SK-N-SH treated with all-trans-retinoic acid at 6 μM for 48 hours (cell line): ENCODE data around the gene ATOH7.

ENCODE experiments used
- CSDC2 ChIP-seq: fragments of 250-450 bp; sonication (Bioruptor Pico); IDR thresholded peaks from 2 replicates; pipeline ENCODE4 v1.5.0; 2020; ENCODE audit warnings: mild to moderate bottlenecking, moderate library complexity
- GLIS3 ChIP-seq: fragments of 250-450 bp; sonication (Bioruptor Pico); IDR thresholded peaks from 2 replicates; pipeline ENCODE4 v1.5.0; 2020; ENCODE audit warnings: mild to moderate bottlenecking, moderate library complexity
- ISL1 ChIP-seq: fragments of 250-450 bp; sonication (Bioruptor Pico); IDR thresholded peaks from 2 replicates; pipeline ENCODE4 v2.1.2; 2022; ENCODE audit warnings: mild to moderate bottlenecking, moderate library complexity
- PATZ1 ChIP-seq: fragments of 250-450 bp; sonication (Bioruptor Pico); IDR thresholded peaks from 2 replicates; pipeline ENCODE4 v1.8.0; 2020; ENCODE audit warnings: mild to moderate bottlenecking, moderate library complexity, borderline replicate concordance
- RARB ChIP-seq: fragments of 250-450 bp; sonication (Bioruptor Pico); IDR thresholded peaks from 2 replicates; pipeline ENCODE4 v1.8.0; 2021; ENCODE audit warnings: mild to moderate bottlenecking, moderate library complexity
- TCF4 ChIP-seq: fragments of 250-450 bp; sonication (Bioruptor Pico); IDR thresholded peaks from 2 replicates; pipeline ENCODE4 v1.8.0; 2021; ENCODE audit warnings: mild to moderate bottlenecking, moderate library complexity, borderline replicate concordance
- TOX ChIP-seq: fragments of 250-450 bp; sonication (Bioruptor Pico); IDR thresholded peaks from 2 replicates; pipeline ENCODE4 v1.8.0; 2021; ENCODE audit warnings: mild to moderate bottlenecking, moderate library complexity, borderline replicate concordance
- ZFP3 ChIP-seq: fragments of 250-450 bp; sonication (Bioruptor Pico); IDR thresholded peaks from 2 replicates; pipeline ENCODE4 v1.5.0; 2020; ENCODE audit warnings: mild to moderate bottlenecking, moderate library complexity
- ZFP30 ChIP-seq: fragments of 450-650 bp; formaldehyde crosslinking; IDR thresholded peaks from 2 replicates; pipeline ENCODE4 v1.5.0; 2022; ENCODE audit warnings: mild to moderate bottlenecking, moderate library complexity

- no peak for TF ChIP-seq GLIS3 (CRISPR knock-in tag)
- no peak for TF ChIP-seq CSDC2 (CRISPR knock-in tag)
- TF ChIP-seq ZFP3 (CRISPR knock-in tag) = no peak
- TF ChIP-seq TOX (CRISPR knock-in tag) = no peak
- TF ChIP-seq ZFP30 (CRISPR knock-in tag) = no peak
- no peak for TF ChIP-seq RARB (CRISPR knock-in tag)
- TF ChIP-seq TCF4 (CRISPR knock-in tag) = no peak
- TF ChIP-seq PATZ1 (CRISPR knock-in tag) = no peak
- no peak for TF ChIP-seq ISL1 (CRISPR knock-in tag)
These were observed 1.6 kb downstream of the ATOH7 start for GRCh38 chr10:68230268-68230667.
